Esophagus muscularis mucosa (tissue), 4 donors: ENCODE measurements around the gene NOSIP.

Experiments used
- EP300 ChIP-seq: sonication (generic); formaldehyde crosslinking; IDR thresholded peaks from one replicate; pipeline ENCODE4 v1.6.1; 2017; ENCODE audit warnings: antibody characterized with exemption
- POLR2A ChIP-seq: fragments of 450-650 bp; IDR thresholded peaks from one replicate; pipeline ENCODE4 v1.6.1; 2017; ENCODE audit warnings: antibody characterized with exemption, moderate library complexity, mild to moderate bottlenecking, low read depth
- POLR2AphosphoS5 ChIP-seq, 2 donors: sonication (generic); formaldehyde crosslinking; IDR thresholded peaks; one replicate each; pipeline ENCODE4 v1.6.1; 2017; ENCODE audit warnings: antibody characterized with exemption in 2 of 2
- TF ChIP-seq, protein P1 (sequence below), 3 experiments: fragments of 200-600 bp in 2 of 3; fragments of 450-650 bp in 1 of 3; sonication (generic) in 2 of 3; IDR thresholded peaks; one replicate each; pipeline ENCODE4 v1.5.1; 2017 to 2019; ENCODE audit warnings: antibody characterized with exemption in 3 of 3, mild to moderate bottlenecking in 2 of 3, moderate library complexity in 1 of 3

- TF ChIP-seq, protein P1, sequence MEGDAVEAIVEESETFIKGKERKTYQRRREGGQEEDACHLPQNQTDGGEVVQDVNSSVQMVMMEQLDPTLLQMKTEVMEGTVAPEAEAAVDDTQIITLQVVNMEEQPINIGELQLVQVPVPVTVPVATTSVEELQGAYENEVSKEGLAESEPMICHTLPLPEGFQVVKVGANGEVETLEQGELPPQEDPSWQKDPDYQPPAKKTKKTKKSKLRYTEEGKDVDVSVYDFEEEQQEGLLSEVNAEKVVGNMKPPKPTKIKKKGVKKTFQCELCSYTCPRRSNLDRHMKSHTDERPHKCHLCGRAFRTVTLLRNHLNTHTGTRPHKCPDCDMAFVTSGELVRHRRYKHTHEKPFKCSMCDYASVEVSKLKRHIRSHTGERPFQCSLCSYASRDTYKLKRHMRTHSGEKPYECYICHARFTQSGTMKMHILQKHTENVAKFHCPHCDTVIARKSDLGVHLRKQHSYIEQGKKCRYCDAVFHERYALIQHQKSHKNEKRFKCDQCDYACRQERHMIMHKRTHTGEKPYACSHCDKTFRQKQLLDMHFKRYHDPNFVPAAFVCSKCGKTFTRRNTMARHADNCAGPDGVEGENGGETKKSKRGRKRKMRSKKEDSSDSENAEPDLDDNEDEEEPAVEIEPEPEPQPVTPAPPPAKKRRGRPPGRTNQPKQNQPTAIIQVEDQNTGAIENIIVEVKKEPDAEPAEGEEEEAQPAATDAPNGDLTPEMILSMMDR (IDR thresholded peaks at IDR 0.05), result no peak
- TF ChIP-seq POLR2A (no peak), POLR2AphosphoS5 (IDR thresholded peaks at IDR 0.05) (no peak), EP300 (no peak)
Observed at GRCh38 chr19:49544154-49544553, 36.2 kb downstream of the NOSIP start.
